GM12801 (cell line): ENCODE measurements around the gene PAX4.

ENCODE experiments used
- TF ChIP-seq, protein P1 (sequence below): IDR thresholded peaks from one replicate; pipeline ENCODE4 v1.5.1; 2011; ENCODE audit warnings: control low read depth; ENCODE audit not compliant: insufficient read length; ENCODE audit errors: extremely low read depth

The PAX4 gene

GRCh38 chr7:127625331-127625730, 7.4 kb upstream of the PAX4 start:
- TF ChIP-seq, protein P1, sequence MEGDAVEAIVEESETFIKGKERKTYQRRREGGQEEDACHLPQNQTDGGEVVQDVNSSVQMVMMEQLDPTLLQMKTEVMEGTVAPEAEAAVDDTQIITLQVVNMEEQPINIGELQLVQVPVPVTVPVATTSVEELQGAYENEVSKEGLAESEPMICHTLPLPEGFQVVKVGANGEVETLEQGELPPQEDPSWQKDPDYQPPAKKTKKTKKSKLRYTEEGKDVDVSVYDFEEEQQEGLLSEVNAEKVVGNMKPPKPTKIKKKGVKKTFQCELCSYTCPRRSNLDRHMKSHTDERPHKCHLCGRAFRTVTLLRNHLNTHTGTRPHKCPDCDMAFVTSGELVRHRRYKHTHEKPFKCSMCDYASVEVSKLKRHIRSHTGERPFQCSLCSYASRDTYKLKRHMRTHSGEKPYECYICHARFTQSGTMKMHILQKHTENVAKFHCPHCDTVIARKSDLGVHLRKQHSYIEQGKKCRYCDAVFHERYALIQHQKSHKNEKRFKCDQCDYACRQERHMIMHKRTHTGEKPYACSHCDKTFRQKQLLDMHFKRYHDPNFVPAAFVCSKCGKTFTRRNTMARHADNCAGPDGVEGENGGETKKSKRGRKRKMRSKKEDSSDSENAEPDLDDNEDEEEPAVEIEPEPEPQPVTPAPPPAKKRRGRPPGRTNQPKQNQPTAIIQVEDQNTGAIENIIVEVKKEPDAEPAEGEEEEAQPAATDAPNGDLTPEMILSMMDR: no peak

DNA sequence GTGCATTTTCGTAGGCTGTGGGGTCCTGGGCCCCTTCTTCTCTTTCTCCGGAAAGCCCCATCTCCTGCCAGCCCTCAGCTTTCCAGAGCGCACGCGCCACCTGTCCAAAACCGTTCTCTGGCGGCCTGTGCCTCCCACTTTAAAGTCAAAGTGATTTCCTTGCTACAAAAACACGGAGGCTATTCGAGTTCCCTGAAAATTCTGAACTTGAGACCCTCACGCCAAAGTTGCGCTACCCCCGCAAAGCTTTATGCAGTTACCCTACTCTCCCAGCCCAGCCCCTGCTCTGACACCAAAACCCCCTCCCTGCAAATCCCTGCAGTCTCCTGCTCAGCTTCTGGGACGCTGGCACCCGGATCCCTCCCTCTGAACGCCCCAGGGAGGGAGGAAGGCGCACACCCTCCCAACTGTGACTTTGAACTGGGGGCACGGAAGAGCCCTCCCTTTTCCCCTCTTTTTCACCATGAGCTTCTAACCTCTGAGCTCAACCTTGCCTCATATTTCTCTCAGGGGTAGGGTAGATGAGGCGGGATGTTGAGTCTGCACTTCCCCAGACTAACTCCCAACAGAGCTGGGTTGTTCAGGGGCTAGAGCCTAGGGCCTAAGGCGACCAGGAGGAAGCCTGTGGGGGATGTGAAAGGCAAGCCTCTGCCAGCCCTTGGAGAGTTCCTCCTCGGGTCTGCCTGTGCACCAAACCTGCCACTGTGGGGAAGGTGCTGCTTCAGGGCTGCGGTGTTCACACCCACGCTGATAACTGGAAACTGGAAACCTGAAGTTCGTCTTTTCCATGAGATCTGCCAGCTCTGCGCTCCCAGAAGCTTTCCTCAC, 2.7 kb upstream of the PAX4 start:
- TF ChIP-seq, protein P1: no peak

DNA sequence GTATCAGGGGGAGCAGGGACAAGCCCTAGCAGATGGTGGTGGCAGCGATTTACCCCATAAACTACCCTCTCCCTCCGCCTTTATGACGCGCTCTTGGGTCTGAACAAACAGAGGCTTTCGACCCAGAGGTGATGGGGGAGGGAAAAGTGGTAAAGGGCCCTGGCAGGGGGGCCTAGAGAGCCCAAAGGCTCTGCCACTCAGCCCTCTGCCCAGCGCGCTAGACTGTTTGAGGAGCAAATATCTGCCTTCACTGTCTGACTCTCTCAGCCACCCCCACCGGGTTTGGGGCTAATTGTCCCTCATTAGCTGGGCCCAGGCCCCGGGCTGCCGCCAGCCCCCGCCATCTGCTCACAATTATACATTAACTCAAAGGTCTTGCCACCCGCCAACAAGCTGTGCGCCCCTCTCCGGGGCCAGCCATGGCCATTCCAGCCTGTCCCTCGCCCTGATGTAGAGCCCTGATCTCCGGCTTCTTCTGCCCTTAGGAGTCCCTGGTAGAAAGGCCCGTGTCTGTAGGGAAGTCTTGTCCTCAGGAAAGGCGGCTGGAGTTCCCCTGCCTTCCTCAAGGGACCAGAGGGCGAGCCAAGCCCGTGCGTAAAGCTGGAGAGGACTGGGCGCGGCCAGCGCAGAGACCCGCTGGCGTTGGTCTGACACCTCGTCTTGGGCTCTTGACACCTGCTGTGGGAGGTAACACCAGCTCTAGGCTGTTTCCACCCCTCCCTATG, 1.9 kb upstream of the PAX4 start:
- TF ChIP-seq, protein P1: no peak

DNA sequence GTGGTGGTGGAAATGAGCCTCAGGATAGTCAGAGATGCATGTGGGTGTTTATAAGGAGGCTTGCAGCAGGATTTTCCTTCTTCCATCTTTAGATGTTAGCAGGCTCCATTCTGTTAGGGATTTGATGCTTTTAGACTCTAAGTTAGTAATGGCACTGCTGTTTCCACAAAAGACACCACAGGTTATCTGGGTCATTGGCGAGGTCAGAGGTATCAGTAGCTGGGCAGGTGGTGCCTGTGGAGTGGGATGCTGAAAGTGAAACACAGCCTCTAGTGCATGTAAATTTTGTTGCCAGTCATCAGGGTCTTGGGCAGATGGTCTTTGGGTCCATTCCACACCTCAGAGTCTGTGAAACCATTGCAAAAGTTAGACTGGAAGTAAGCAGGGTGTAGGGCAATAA, 833 bp upstream of the PAX4 start:
- TF ChIP-seq, protein P1: no peak

DNA sequence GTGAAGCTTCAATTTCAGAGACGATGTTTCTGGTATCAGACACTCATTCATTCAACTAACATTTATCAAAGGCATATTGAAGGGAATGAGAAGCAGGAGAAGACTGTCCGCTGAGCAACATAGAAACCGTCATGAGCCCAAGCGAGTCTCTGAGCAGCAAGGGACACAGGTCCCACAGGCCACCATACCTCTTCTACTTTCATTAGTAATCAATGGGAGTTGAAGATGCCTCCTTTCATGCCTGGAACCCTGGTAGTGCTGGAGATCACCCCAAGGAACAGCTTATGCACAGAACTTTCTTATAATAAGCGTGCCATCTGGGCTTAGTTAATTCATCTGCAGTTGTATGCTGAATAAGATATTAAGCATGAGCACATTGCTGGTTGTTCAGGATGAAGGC, 1.2 kb downstream of the PAX4 start:
- TF ChIP-seq, protein P1: no peak

DNA sequence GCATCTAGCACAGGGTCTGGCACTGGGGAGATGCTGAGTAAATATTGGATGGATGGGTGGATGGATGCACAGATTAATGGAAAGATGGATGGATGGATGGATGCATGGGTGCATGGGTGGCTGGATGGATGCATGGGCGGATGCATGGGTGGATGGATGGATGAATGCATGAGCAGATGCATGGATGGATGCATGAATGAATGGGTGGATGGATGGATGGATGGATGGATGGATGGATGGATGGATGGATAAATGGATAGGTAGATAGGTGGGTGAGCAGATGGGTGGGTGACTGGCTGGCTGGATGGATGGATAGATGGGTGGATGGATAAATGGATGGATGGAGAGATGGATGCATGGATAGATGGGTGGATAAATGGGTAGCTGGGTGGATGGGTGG, 5.7 kb downstream of the PAX4 start:
- TF ChIP-seq, protein P1: no peak

DNA sequence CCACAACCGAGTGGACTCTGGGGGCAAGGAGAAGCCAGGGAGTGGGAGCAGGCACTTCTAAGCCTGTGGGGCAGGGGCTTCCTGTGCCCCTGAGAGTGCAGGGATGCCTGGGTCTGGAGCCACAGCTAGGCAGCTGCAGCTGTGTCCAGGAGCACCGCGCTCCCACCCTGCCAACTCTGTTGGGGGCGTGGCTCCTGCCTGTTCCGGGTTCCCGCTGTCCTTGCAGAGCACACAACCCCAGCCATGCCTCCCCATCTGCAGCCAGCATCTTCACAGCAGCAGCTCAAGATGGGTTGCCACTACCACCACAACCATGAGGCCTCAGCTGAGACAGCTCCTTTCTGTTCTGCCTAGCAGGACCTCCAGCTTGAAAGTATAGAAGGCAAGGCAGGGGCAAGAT, 8.6 kb downstream of the PAX4 start:
- TF ChIP-seq, protein P1: no peak
